COLO829 (cell line): Measurements from ENCODE around the gene FAF2.

ENCODE experiments used
- DNase-seq: peaks from one replicate; pipeline ENCODE4 v3.0.0; 2012; ENCODE audit warnings: low spot score

FAF2 gene

GRCh38 chr5:176507911-176508310, 59.7 kb downstream of the FAF2 start:
- no peak for DNase-seq

GRCh38 chr5:176508603-176509002, 60.4 kb downstream of the FAF2 start:
- no peak for DNase-seq

- DNase-seq: no peak
Observed at GRCh38 chr5:176513788-176514187, 65.6 kb downstream of the FAF2 start.

GRCh38 chr5:176514244-176514950, 66.2 kb downstream of the FAF2 start:
- no peak for DNase-seq

GRCh38 chr5:176515396-176515795, 67.2 kb downstream of the FAF2 start:
- DNase-seq: no peak

GRCh38 chr5:176517053-176517661, 69.0 kb downstream of the FAF2 start:
- DNase-seq: no peak

GRCh38 chr5:176519810-176520720, 71.9 kb downstream of the FAF2 start:
- no peak for DNase-seq

- no peak for DNase-seq
Observed at GRCh38 chr5:176521286-176521685, 73.1 kb downstream of the FAF2 start.

GRCh38 chr5:176521699-176522263, 73.6 kb downstream of the FAF2 start:
- DNase-seq: no peak

- DNase-seq: no peak
Observed at GRCh38 chr5:176524138-176524537, 76.0 kb downstream of the FAF2 start.

GRCh38 chr5:176524987-176525386, 76.8 kb downstream of the FAF2 start:
- no peak for DNase-seq

- no peak for DNase-seq
Observed at GRCh38 chr5:176525677-176526076, 77.5 kb downstream of the FAF2 start.

GRCh38 chr5:176526462-176526861, 78.3 kb downstream of the FAF2 start:
- no peak for DNase-seq

- DNase-seq: no peak
Observed at GRCh38 chr5:176527246-176528222, 79.3 kb downstream of the FAF2 start.

- DNase-seq: no peak
Observed at GRCh38 chr5:176528301-176528700, 80.1 kb downstream of the FAF2 start.

- DNase-seq: no peak
Observed at GRCh38 chr5:176528761-176529115, 80.6 kb downstream of the FAF2 start.

GRCh38 chr5:176529116-176529740, 81.0 kb downstream of the FAF2 start:
- DNase-seq: no peak

GRCh38 chr5:176529741-176530141, 81.6 kb downstream of the FAF2 start:
- DNase-seq: no peak

GRCh38 chr5:176530393-176530982, 82.3 kb downstream of the FAF2 start:
- no peak for DNase-seq
